GM18526 (cell line): Measurements from ENCODE around the gene RAB3B.

ENCODE experiments used
- POLR2A ChIP-seq: IDR thresholded peaks from 3 replicates; pipeline ENCODE4 v1.6.1; 2011; ENCODE audit not compliant: insufficient read length; ENCODE audit errors: extremely low read depth

Gene RAB3B

GRCh38 chr1:51871351-51871975 lies 119.0 kb downstream of the RAB3B start:
- TF ChIP-seq POLR2A = no peak

GRCh38 chr1:51870603-51871350 lies 119.7 kb downstream of the RAB3B start:
- TF ChIP-seq POLR2A = no peak

- TF ChIP-seq POLR2A = no peak
Observed at GRCh38 chr1:51867479-51868232, 122.8 kb downstream of the RAB3B start.

- no peak for TF ChIP-seq POLR2A
Observed at GRCh38 chr1:51863384-51863783, 127.1 kb downstream of the RAB3B start.

GRCh38 chr1:51861669-51862068 lies 128.8 kb downstream of the RAB3B start:
- TF ChIP-seq POLR2A = no peak

- TF ChIP-seq POLR2A = no peak
Observed at GRCh38 chr1:51859735-51860134, 130.8 kb downstream of the RAB3B start.

- no peak for TF ChIP-seq POLR2A
Observed at GRCh38 chr1:51859333-51859732, 131.2 kb downstream of the RAB3B start.

- no peak for TF ChIP-seq POLR2A
Observed at GRCh38 chr1:51858892-51859291, 131.6 kb downstream of the RAB3B start.
